Measurements from ENCODE around the gene EML6.

- TF ChIP-seq POLR2A (IDR thresholded peaks at IDR 0.05) (no peak), EP300 (IDR thresholded peaks at IDR 0.05) (no peak), POLR2AphosphoS5 (IDR thresholded peaks at IDR 0.05) (no peak)
These were observed 242.8 kb downstream of the EML6 start for GRCh38 chr2:54966165-54966832.

All from upper lobe of left lung (tissue), 4 donors.